Transverse colon (tissue), 4 donors: ENCODE data around the gene RSRC2.

Experiments used
- CTCF ChIP-seq, 5 experiments: fragments of 200-600 bp in 3 of 5; fragments of 450-650 bp in 2 of 5; sonication (generic) in 3 of 5; IDR thresholded peaks; 1 replicate in 2 of 5; 2 replicates in 3 of 5; pipeline ENCODE4 v1.5.1; 2016 to 2017; ENCODE audit warnings: antibody characterized with exemption in 5 of 5, inconsistent platforms in 3 of 5, mild to moderate bottlenecking in 2 of 5, moderate library complexity in 1 of 5
- EP300 ChIP-seq: sonication (generic); formaldehyde crosslinking; IDR thresholded peaks from one replicate; pipeline ENCODE4 v1.6.1; 2017; ENCODE audit warnings: antibody characterized with exemption, low read depth
- POLR2A ChIP-seq: fragments of 450-650 bp; IDR thresholded peaks from one replicate; pipeline ENCODE4 v1.6.1; 2016; ENCODE audit warnings: antibody characterized with exemption, mild to moderate bottlenecking, moderate library complexity
- POLR2AphosphoS5 ChIP-seq, 3 donors: sonication (generic); formaldehyde crosslinking; IDR thresholded peaks; one replicate each; pipeline ENCODE4 v1.6.1; 2016; ENCODE audit warnings: antibody characterized with exemption in 3 of 3

- TF ChIP-seq POLR2A (no peak), CTCF (IDR thresholded peaks at IDR 0.05) (no peak), POLR2AphosphoS5 (IDR thresholded peaks at IDR 0.05) (no peak), EP300 (no peak)
Observed at GRCh38 chr12:122516544-122517361, 10.0 kb downstream of the RSRC2 start.
